Lower lobe of right lung (tissue), 2 donors: ENCODE results near the gene RAB3A. TPM values are rescaled to one million over a fixed set of nuclear protein-coding genes. Genes with fewer than 3 reads are reported as not detected.
A peak's percentile ranks its signal among the peaks of the same experiment; 100 is the strongest.

Experiments used
- ATAC-seq, 2 donors: fragments of 200-7000 bp; cut with Tn5 transposase; one replicate each; pipeline ENCODE4 v1.9.1; 2020 to 2022; ENCODE audit warnings: mild to moderate bottlenecking in 2 of 2, moderate library complexity in 2 of 2
- DNase-seq: peaks from one replicate; pipeline ENCODE4 v3.0.0-alpha.2; 2020
- H3K27ac ChIP-seq: fragments of 200-600 bp; one replicate; pipeline ENCODE4 v1.8.0; 2022
- H3K27me3 ChIP-seq: fragments of 200-600 bp; one replicate; pipeline ENCODE4 v1.8.0; 2022; ENCODE audit warnings: low read depth
- H3K36me3 ChIP-seq: fragments of 200-600 bp; one replicate; pipeline ENCODE4 v1.8.0; 2022; ENCODE audit warnings: mild to moderate bottlenecking
- H3K4me1 ChIP-seq: fragments of 200-600 bp; one replicate; pipeline ENCODE4 v1.8.0; 2022
- H3K4me3 ChIP-seq: fragments of 200-600 bp; one replicate; pipeline ENCODE4 v1.8.0; 2022; ENCODE audit warnings: mild to moderate bottlenecking
- H3K9me3 ChIP-seq: fragments of 200-600 bp; one replicate; pipeline ENCODE4 v1.8.0; 2022
- CTCF ChIP-seq: fragments of 200-600 bp; IDR thresholded peaks from one replicate; pipeline ENCODE4 v1.8.0; 2022; ENCODE audit warnings: antibody characterized with exemption, mild to moderate bottlenecking
- intact Hi-C: fragments of 100-400 bp; cut with DNase I; formaldehyde crosslinking; loops from one replicate; pipeline ENCODE4 v1.11.0; 2022
- total RNA-seq: library from RNA; stranded (reverse); fragmentation: NEBNext Ultra II Directional; extraction: Animal tissue kit (Norgen Biotek cat#: 25700); gene quantifications from one replicate; pipeline ENCODE4 v1.2.1, GENCODE V29; 2021
- donor health status: DM: no; HTN: yes; CAD: no; lungs with severe emphysema.

Gene RAB3A
- total RNA-seq, 1 donor from 2014 or later = 2.7 TPM

- ATAC-seq = no peak
These were observed 13.6 kb downstream of the RAB3A start for GRCh38 chr19:18190278-18190677.

DNA sequence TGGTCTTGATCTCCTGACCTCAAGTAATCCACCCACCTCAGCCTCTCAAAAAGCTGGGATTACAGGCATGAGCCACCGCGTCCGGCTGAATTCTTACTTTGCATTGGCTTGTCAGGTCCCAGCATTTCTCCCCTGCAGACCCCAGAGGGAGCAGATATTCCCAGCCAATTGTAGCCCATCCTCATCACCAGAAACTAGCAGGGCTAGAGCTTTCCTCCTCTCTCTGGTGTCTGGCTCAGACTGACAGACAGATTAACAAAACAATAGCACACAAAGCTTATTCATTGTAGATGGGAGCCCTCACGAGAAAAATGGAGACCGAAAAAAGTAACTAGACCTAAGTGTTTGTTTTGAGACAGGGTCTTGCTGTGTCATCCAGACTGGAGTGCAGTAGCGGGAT, 18.3 kb downstream of the RAB3A start:
- intact Hi-C loops = no loop called here
- H3K4me3 ChIP-seq = no peak overlapping the region
- H3K27ac ChIP-seq = no peak overlapping the region
- no peak for DNase-seq
- H3K27me3 ChIP-seq = no peaks in the 10 kb centered on the region
- H3K36me3 ChIP-seq = no peaks in the 10 kb centered on the region
- H3K9me3 ChIP-seq = no peaks in the 10 kb centered on the region
- no peak for TF ChIP-seq CTCF
- ATAC-seq = no peak
- no peaks in the 10 kb centered on the region for H3K4me1 ChIP-seq

More at GRCh38 chr19:18190278-18190677, 13.6 kb downstream of the RAB3A start:
- DNase-seq = no peak
- no peaks in the 10 kb centered on the region for H3K9me3 ChIP-seq
- TF ChIP-seq CTCF = no peak
- H3K36me3 ChIP-seq = no peaks in the 10 kb centered on the region
- intact Hi-C loops = no loop called here
- no peaks in the 10 kb centered on the region for H3K27me3 ChIP-seq
- no peak overlapping the region for H3K27ac ChIP-seq
- peaks cover 17% of the 10 kb centered on the region for H3K4me1 ChIP-seq
- no peak overlapping the region for H3K4me3 ChIP-seq

DNA sequence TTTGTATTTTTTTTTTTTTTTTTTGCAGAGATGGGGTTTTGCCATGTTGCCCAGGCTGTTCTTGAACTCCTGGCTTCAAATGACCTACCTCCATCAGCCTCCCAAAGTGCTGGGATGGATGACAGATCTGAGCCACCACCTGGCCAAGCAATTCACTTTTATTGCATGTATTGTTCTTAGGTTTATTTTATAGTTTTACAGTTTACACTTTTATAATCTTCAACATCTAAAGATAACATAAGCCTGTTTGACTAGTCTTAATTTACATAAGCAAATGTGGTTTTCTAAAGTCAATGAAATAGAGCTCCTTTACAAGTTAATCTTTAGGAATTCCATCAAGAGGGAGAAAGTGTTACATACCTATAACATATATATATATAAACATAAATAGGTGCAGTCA, 20.3 kb downstream of the RAB3A start:
- Histone ChIP-seq H3K27me3 (no peaks in the 10 kb centered on the region), H3K4me3 (no peak overlapping the region), H3K27ac (no peak overlapping the region), H3K4me1 (no peaks in the 10 kb centered on the region), H3K9me3 (no peaks in the 10 kb centered on the region), H3K36me3 (no peaks in the 10 kb centered on the region)
- intact Hi-C loops = no loop called here
- DNase-seq (no peak), ATAC-seq (no peak)
- TF ChIP-seq CTCF = no peak

GRCh38 chr19:18179957-18180356, 23.9 kb downstream of the RAB3A start:
- H3K4me3 ChIP-seq = no peak overlapping the region
- intact Hi-C loops = no loop called here
- H3K27me3 ChIP-seq = no peaks in the 10 kb centered on the region
- no peaks in the 10 kb centered on the region for H3K9me3 ChIP-seq
- peaks cover 27% of the 10 kb centered on the region for H3K36me3 ChIP-seq
- H3K27ac ChIP-seq = no peak overlapping the region
- no peak for ATAC-seq
- no peaks in the 10 kb centered on the region for H3K4me1 ChIP-seq
- TF ChIP-seq CTCF = no peak
- no peak for DNase-seq

GRCh38 chr19:18176367-18177310, 27.2 kb downstream of the RAB3A start:
- no peak for TF ChIP-seq CTCF
- Histone ChIP-seq H3K9me3 (no peaks in the 10 kb centered on the region), H3K36me3 (peaks cover 27% of the 10 kb centered on the region), H3K4me3 (peak overlapping the region; percentile 89), H3K4me1 (peaks cover 17% of the 10 kb centered on the region), H3K27me3 (no peaks in the 10 kb centered on the region), H3K27ac (no peak overlapping the region)
- no peak for ATAC-seq
- DNase-seq = no peak
- intact Hi-C loops = no loop called here
